ENCODE results near the gene INPP5D. TPM values are rescaled to one million over a fixed set of nuclear protein-coding genes. Genes with fewer than 3 reads are reported as not detected.
"Not testable (repeated sequence)": the region's sequence is repeated elsewhere in the genome, so short reads cannot be mapped to it uniquely, and the experiment has no call there.

INPP5D gene
- total RNA-seq, 1 donor from 2014 or later: 129 TPM

DNA sequence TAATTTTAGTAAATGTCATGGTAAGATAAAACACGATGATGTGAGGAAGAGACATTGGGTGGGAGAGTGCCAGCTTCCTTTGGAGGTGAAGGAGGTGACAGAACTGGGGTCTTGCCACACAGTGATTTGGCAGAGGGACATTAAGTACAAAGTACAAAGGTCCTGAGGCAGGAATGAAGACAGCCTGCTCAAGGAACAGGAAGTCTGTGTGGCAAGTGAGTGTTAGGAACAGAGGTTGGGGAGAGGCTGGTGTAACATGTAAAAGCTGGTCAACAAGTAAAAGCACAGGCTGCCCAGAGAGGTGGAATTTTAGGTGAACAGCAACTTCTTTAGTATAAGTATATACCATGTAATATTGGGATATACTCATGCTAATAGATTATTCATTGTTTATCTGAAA lies 73.1 kb downstream of the INPP5D start:
- intact Hi-C loops (cut with micrococcal nuclease): no loop called here

DNA sequence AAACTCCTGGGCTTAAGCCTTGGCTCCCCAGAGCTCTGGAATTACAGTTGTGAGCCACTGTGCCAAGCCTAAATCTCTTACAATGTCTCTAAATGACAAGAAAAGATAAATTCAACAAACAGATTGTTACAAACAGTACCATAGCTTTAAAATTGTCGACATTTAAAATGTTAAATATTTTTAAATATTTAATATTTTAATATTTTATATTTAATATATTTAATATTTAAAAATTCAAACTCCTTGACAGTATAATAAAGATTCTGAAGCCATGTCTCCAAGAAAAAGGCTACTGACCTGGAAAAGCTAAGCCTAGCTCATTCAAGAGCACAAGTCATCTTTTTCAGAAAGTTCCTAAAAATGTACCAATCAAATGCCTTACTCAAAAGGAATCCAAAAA lies 75.3 kb downstream of the INPP5D start:
- intact Hi-C loops (cut with micrococcal nuclease): no loop called here

DNA sequence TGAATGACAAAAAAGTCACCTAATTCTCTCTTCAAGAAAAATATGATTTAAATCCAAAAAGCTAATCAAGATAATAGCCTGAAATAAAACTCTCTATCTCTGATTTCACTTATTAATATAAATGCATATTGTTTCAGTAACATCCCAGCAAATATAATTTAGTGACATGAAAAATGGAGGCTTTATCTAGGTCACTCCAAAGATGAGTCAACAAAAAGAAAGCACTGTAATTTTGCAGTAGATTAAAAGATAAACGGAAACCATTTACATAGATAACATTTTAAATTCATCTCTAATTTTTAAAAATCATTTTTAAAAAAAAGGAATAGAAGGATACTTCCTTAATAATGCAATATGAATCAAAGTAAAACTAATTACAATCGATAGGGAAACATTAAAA lies 76.9 kb downstream of the INPP5D start:
- intact Hi-C loops (cut with micrococcal nuclease): no loop called here

DNA sequence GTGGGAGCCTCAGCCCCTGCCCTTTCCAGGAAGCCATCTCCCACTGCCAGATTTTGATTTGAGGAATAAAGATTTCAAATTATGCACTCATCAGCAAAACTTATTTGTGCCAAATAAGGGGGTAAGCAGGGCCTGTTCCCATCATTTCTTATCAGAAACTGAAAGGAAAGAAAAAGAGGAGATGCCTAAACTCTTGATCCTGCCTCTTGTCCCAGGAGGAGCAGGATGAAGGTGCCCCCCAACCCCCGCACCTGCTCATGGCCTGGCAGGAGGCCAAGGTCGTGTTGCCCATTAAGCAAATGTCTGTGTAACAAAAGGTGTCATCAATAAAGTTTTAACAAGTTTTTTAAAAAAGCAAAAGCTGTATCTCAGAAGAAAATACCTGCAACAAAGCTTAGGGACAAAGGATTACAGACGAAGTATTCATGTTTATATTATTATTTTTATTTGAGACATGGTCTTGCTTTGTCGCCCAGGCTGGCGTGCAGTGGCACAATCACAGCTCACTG lies 80.0 kb downstream of the INPP5D start:
- intact Hi-C loops (cut with micrococcal nuclease): no loop called here

DNA sequence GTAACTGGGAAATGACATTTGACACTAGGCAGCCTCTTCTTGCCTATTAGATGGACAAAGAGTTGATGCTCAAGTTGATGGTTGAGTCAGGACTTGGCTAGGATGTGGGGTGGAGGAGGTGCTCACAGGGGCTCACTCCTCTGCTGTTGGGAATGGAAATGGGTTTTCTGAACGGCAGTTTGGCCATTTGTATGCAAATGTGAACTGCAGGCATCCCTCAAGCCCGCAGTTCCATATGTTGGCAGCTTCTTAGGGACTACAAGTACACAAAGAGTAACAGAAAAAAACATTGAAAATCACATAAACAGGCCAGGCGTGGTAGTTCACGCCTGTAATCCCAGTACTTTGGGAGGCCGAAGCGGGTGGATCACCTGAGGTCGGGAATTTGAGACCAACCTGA lies 80.8 kb downstream of the INPP5D start:
- intact Hi-C loops (cut with micrococcal nuclease): no loop called here

DNA sequence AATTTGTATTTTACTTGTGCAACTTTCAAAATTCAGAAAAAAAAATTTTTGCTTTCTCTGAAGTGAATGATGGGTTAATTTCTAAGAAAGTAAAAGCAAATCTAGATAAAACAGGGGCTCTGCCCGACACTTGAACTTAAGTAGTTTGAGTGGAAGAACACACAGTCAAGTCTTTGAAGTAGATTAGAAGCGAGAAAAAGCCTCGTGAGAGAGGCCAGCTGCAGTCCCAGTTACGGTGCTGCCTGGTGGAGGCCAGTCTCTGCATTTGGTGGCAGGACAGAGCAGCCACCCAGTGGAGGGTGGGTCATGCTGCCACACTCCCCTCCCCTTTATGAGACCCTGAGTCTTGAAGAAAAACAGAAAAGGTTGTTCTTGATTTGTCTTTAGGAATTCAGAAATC lies 81.8 kb downstream of the INPP5D start:
- intact Hi-C loops (cut with micrococcal nuclease): loop anchor here (1.0 to 2.0 kb wide), 2 partner anchors 81 to 109 kb away; partner anchors contain the start of genes ATG16L1 and INPP5D

DNA sequence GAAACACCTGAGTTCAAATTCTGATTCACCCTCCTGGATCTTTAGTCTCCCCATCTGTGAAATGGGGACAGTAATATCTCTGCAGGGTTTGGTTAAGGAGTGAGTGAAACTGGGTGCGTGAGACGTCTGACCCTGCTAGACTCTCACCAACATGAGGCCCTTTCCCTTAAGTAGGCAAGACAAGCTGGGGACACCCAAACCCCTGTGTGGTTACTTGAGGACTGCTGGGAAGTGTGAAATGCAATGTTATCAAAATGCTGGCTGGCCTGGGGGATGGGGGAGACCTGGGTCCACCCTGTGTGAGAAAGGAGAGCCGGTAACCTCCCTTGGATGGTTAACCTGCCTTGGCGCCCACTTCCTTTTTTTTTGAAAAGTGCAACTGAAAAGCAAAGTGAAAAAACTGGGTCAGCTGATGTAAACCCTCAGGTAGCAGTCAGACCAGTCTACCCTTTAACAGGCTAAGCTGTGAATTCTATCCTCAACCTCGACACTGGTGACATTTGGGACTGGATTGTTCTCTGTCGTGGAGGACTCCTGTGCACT lies 82.3 kb downstream of the INPP5D start:
- intact Hi-C loops (cut with micrococcal nuclease): loop anchor here (1.0 to 2.0 kb wide), 2 partner anchors 82 to 109 kb away; partner anchors contain the start of genes ATG16L1 and INPP5D

DNA sequence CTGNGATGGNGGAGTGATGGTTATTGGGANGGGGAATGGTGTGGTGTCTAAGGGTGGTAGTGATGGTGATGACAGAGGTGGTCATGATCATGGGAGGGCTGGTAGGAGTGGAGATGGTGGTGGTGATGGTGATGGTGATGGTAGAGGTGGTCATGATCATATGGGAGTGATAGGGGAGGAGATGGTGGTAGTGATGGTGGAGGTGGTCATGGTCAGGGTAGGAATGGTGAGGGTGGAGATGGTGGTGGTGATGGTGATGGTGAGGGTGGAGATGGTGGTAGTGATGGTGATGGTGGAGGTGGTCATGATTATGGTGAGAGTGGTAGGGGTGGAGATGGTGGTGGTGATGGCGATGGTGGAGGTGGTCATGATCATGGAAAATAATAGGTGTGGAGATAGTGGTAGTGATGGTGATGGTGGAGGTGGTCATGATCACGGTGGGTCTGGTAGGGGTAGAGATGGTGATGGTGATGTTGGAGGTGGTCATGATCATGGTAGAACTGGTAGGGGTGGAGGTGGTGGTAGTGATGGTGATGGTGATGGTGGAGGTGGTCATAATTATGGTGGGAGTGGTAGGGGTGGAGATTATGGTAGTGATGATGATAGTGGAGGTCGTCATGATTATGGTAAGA lies 83.7 kb downstream of the INPP5D start:
- intact Hi-C loops (cut with micrococcal nuclease): loop anchor here (2.0 kb wide), 1 partner anchor 83 kb away; the partner anchor contains the start of gene INPP5D

DNA sequence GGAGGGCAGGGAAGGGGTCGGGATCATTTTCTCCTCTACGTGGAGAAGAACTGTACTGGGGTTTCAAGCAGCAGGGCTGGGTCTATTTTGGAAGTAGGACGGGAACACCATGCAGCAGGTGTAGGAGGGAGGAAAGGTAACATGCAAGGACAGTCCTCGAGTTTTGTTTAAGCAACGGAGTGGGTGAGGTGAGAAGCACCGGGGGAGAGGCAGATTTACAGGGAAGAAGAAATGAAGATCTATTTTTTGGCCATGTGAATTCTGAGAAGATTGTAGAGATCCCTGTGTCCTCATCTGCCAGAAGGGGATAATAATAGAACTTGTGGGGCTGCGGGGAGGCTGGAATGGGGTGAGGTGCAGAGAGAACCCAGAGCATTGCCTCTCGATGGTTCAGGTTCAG lies 85.6 kb downstream of the INPP5D start:
- intact Hi-C loops (cut with micrococcal nuclease): no loop called here

DNA sequence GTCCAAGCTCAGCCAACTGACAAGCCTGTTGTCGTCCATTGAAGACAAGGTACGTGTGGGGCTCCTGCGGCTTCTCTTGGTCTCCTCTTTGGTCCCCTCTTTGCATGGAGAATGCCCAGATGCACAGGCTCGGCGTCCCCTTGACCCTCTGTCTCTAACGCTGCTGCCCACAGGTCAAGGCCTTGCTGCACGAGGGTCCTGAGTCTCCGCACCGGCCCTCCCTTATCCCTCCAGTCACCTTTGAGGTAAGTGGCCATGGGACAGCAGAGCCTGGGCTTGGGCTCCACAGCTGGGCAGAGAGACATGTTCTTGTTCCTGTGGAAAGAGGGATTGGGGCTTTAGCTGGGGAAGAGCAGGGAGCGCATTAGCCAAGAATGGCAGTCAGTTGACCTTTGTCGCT lies 86.1 kb downstream of the INPP5D start:
- intact Hi-C loops (cut with micrococcal nuclease): no loop called here

DNA sequence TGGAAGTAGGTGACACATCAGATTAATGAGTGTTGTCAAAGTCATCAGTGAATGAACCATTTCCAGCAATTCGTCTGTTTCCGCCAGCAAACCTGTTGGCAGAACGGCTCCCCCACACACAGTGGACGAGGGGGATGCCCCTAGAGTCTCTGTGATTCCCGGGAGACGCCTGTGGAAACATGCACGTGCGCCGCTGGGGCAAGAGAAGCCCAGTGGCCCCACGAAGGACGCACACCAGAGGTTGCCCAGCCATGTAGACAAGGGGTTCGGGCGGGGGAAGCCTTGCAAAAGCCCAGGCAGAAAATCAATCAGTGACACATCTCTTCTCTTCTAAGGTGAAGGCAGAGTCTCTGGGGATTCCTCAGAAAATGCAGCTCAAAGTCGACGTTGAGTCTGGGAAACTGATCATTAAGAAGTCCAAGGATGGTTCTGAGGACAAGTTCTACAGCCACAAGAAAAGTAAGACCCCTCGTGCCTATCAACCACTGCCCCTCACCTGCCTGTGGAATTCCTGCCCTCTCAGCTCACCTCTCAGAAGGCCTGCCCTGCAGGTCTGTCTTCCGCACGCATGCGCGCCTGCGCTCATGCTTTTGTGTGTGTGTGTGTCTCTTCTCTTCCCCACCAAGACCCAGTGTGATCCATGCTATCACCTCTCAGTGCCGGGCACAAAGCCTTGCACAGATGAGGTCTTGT lies 87.1 kb downstream of the INPP5D start:
- intact Hi-C loops (cut with micrococcal nuclease): no loop called here

DNA sequence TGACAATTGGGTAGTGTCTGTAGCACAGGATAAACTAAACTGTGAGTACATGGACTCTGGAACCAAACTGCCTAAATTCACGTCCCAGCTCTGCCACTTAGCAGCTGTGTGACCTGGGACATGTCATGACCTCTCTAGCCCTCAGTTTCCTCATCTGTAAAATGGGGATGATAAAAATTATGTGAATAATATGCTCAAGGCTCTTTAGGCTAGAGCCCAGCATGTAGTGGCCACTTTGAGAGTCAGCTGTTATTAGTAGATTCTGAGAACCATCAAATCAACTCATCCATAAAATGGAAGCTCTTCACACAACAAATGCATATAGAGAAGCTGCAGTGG lies 87.7 kb downstream of the INPP5D start:
- intact Hi-C loops (cut with micrococcal nuclease): no loop called here

DNA sequence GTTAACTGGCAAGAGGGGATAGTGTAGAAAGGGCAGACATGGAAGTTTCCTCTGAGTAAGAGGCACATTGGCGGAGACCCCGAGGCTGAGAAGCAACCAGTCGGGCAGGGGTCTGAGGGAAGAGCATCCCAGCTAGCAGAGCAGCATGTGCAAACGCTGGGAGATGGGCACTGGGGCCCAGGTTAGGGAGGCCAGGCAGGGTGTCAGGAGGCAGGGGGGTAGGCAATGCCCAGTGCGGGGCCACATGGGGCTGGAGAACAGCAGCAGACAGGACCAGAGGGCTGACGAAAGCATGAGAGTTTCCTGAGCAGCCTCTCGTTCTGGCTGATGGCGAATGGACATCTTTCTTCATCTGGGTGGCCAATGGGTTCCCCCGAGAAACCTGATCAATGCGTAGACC lies 88.2 kb downstream of the INPP5D start:
- intact Hi-C loops (cut with micrococcal nuclease): no loop called here

DNA sequence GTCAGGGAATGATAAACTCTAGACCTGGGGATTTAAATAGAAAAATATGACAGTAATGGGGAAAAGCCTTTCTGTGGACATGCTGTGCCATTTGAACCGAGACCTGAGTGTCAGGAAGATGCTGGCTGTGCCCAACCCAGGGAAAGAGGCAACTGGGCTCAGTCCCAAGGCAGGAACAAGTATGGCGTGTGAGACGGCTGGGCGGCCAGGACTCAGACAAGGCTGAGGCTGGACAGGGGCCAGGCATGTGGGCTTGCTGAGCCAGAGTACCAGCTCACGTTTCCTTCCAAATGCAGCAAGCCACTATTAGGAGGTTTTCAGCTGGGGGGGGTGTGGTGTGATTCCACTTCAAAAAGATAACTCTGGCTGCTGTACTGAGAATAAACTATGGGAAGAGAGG lies 92.4 kb downstream of the INPP5D start:
- intact Hi-C loops (cut with micrococcal nuclease): no loop called here

DNA sequence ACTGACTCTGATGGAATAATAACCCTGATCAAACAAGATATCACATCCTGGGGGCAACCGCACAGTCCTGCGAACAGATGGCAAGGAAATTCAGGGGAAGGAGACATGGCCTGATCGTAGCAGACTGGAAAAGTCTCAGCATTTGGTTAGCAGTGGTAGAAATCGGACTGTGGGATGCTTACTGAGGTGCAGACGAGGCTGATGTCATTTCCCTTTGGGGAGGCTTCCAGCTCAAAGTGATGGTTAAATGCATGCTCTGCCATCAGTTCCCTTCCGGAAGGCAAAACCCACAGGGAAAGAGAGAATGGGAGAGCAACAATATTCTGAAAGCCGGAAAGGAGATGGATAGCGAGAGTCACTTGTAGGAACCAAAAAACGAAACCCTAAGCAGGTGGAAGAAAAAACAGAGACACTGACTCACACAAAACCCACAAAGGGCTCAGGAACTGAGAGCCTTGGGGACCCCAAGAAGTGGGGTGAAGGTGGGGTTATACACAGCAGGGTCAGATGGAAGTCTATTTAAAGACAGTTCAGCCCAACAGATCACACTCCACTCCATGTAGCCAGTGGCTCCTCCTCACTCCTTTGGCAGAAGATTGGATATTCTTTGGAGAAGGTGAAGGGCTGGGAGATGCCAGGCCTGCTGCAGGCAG lies 93.1 kb downstream of the INPP5D start:
- intact Hi-C loops (cut with micrococcal nuclease): no loop called here

DNA sequence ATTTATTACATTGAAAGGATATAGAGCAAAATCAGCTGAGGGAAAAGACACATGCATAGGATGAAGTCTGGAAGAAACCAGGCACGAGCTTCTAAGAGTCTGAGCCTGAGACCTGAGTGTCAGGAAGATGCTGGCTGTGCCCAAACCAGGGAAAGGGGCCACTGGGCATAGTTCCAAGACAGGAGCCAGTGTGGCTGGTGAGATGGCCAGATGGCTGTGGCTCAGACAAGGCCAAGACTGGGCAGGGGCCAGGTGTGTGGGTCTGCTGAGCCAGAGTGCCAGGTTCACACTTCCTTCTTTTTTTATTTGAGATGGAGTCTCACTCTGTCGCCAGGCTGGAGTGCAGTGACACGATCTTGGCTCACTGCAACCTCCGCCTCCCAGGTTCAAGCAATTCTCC lies 95.9 kb downstream of the INPP5D start:
- intact Hi-C loops (cut with micrococcal nuclease): no loop called here

DNA sequence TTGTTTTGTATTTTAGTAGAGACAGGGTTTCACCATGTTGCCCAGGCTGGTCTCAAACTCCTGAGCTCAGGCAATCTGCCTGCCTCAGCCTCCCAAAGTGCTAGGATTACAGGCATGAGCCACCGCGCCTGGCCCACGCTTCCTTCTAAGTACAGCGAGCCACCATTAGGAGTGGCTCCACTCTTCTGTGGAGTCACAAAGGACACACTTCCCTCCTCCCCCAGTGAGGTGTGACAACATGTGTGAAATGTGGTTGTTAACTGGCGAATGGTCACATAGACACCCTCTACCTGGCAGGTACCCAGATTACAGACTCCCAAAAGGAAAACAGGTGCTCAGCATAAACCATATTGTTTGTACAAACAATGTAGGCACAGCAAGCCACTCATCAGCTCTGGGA lies 96.3 kb downstream of the INPP5D start:
- intact Hi-C loops (cut with micrococcal nuclease): not testable (repeated sequence)

DNA sequence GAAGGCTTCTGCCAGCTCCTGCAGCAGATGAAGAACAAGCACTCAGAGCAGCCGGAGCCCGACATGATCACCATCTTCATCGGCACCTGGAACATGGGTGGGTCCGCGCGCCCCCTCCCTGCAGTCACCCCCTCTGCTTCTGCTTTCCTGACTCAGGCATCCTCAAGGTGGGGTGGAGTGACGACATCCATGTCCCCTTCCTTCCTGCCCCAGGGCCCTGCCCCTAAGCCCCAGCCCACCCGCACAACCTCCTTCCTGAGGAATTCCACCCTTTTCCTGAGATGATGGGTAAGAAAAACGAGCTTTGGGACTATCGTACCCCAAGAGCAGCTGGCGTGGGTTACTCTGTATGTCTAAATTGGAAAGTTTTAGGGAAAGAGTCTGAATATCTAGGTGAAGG lies 101.6 kb downstream of the INPP5D start:
- intact Hi-C loops (cut with micrococcal nuclease): no loop called here

DNA sequence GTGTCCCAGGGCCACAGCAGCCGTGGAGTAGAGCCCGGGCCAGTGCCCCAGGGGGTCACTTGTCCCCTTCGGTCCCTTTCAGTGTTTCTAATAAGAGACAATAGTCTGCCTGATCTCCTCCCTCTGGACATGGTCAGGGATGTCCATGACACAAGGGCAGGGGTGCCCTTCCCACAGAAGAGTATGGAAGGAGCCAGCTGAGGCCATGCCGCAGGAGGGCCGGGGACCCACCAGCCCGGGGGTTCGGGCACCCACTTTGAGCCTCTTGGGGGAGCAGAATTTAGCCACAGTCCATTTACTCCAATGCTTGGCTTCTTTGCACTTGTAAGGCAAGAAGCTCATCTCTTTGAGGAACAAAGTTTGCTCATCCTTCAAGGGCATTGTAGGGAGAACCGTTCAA lies 102.6 kb downstream of the INPP5D start:
- intact Hi-C loops (cut with micrococcal nuclease): no loop called here

DNA sequence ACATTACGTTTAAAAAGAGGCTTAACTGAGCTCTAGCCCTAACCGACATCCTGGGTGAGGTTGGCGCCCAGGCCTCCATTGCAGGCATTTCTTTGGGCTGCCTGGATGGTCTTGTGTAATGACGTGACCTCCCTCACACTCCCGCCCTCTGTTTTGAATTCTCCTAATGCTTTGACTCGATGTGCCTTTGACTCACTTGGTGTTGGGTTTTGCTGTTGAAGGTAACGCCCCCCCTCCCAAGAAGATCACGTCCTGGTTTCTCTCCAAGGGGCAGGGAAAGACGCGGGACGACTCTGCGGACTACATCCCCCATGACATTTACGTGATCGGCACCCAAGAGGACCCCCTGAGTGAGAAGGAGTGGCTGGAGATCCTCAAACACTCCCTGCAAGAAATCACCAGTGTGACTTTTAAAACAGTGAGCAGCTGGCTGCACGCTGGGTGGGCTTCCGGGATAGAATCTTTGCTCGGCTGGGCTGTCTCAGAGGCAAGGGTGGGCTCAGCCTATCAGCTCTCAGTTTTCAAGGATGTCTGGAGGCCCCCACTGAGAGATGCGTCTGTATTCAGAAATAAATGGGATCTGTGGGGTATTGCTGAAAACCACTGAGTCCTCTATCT lies 103.5 kb downstream of the INPP5D start:
- intact Hi-C loops (cut with micrococcal nuclease): no loop called here

DNA sequence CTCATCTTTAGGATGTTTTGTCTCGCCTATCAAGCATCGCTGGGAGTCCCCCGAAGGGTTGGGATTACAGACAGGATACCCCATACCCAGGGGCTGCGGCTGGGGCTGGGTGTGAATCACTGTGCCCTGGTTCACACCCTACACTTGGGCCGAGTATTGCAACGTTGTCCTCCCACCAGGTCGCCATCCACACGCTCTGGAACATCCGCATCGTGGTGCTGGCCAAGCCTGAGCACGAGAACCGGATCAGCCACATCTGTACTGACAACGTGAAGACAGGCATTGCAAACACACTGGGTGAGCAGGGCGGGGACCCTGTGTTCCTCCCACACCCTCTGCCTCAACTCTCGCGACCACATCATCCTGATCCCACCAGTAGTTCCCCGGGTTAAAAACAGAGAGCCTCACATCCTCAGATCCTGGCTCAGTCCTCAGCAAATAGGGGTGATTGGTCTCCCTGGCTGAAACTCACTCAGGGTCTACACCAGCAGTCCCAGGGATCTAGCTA lies 104.0 kb downstream of the INPP5D start:
- intact Hi-C loops (cut with micrococcal nuclease): no loop called here

DNA sequence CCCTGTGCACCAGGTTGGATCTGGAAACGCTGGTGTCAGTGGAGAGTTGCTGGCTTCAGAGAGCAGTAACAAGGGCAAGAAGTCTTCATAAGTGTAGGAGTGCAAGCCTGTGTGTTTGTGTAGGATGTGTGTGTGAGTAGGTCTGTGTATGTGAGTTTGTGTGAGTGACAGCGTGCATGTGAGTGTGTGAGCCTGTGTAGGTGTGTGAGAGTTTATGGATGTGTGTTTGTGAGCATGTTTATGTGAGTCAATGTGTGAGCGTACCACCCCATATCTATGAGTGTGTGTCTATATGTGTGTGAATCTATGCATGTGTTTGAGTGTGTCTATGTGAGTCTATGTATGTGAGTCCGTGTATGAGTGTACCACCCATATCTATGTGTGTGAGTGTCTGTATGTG lies 104.8 kb downstream of the INPP5D start:
- intact Hi-C loops (cut with micrococcal nuclease): no loop called here

All from T-helper 2 cell treated with Interferon-gamma antibody and Interleukin-4, amounts not matched to agents 100 ng/mL and 5 ng/mL, for 36 hours (primary cell).